ENCODE measurements around the gene CD99L2. TPM values are rescaled to one million over a fixed set of nuclear protein-coding genes. Genes with fewer than 3 reads are reported as not detected.

Gene CD99L2, protein sequence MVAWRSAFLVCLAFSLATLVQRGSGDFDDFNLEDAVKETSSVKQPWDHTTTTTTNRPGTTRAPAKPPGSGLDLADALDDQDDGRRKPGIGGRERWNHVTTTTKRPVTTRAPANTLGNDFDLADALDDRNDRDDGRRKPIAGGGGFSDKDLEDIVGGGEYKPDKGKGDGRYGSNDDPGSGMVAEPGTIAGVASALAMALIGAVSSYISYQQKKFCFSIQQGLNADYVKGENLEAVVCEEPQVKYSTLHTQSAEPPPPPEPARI
- total RNA-seq (ENCODE audit: unreplicated experiment) = 49.9 TPM
- long read RNA-seq, transcript CD99L2-203 (11 exons, 3,604 nt) = major isoform, 11 of 17 reads
- long read RNA-seq, partial matches to known transcripts = 0 of 17 reads
- long read RNA-seq, other reads (novel, unspliced or antisense) = 4 of 17 reads

DNA sequence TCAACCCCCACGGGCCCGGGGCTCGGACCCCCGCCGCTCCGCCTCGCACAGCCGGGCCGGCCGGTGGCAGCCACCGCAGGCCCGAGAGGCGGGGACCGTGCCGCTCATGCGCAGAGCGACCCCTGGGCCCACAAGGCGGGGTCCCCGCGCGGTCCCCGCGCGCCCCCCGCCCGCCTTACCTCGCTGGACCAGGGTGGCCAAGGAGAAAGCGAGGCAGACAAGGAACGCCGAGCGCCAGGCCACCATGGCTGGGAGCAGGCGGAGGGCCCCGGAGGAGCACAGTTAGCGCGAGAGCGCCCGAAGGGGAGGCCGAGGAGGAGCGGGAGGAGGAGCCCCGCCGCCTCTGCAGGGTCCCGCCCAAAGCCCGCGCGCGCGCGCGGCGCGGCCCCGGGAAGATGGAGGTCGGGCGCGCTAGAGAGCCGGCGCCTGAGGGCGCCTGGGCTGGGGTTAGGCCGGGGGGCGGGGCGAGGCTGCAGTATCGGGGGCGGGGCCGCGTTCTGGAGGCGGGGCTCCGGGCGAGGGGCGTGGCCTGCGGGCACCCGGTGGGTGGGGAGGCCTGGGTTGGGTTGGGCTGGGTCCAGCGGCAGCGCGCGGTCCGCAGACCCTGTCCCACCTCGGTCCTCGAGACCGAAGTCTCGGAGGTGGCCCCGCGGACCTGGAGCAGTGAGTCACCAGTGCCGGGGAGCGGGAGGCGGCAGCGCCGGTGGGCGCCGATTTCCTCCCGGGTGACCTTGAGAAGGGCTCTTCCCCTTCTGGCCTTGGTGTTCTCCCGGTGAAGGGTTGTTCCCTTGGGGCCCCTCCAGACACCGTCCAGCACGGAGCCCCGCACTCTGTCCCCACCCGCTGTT lies at the start of gene CD99L2:
TSS of gene CD99L2 (minus strand) at position 326 of the 848 bp plus-strand sequence. CDS start at position 246, 80 bp downstream.
- Mint-ChIP-seq H3K9me3 (ENCODE audit: unreplicated experiment) (peaks cover 3% of the 10 kb centered on the region), H3K27ac (ENCODE audit: unreplicated experiment) (peak within 1 kb of the TSS; percentile 86), H3K36me3 (ENCODE audit: unreplicated experiment) (no peaks in the 10 kb centered on the region), H3K4me3 (ENCODE audit: unreplicated experiment) (peak within 1 kb of the TSS; percentile 88), H3K27me3 (ENCODE audit: unreplicated experiment) (no peaks in the 10 kb centered on the region), H3K4me1 (ENCODE audit: low read depth, unreplicated experiment) (peaks cover 13% of the 10 kb centered on the region)
- TF ChIP-seq, protein P1, sequence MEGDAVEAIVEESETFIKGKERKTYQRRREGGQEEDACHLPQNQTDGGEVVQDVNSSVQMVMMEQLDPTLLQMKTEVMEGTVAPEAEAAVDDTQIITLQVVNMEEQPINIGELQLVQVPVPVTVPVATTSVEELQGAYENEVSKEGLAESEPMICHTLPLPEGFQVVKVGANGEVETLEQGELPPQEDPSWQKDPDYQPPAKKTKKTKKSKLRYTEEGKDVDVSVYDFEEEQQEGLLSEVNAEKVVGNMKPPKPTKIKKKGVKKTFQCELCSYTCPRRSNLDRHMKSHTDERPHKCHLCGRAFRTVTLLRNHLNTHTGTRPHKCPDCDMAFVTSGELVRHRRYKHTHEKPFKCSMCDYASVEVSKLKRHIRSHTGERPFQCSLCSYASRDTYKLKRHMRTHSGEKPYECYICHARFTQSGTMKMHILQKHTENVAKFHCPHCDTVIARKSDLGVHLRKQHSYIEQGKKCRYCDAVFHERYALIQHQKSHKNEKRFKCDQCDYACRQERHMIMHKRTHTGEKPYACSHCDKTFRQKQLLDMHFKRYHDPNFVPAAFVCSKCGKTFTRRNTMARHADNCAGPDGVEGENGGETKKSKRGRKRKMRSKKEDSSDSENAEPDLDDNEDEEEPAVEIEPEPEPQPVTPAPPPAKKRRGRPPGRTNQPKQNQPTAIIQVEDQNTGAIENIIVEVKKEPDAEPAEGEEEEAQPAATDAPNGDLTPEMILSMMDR (IDR thresholded peaks at IDR 0.05; ENCODE audit: partially characterized antibody, unreplicated experiment) = no peak
- DNase-seq = peak; percentile 92

DNA sequence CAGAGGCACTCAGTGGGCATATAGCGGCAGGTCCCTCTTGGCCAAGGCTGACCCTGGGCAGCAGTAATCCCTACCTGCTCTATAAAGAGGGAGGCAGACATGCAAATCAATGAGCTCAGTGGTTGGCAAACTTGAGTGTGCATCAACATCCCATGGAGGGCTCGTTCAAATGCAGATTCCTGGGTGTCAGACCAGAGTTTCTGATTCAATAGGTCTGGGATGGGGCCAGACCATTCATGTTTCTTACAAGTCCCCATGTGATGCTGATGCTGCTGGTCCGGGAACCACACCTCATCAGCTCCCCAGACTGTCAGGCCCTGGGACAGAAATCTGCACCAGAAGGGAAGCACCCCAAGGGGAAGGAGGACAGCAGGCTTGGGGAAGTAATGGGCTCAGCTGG lies 45.8 kb upstream of the CD99L2 start:
- Mint-ChIP-seq H3K4me1 (ENCODE audit: low read depth, unreplicated experiment) (no peaks in the 10 kb centered on the region), H3K9me3 (ENCODE audit: unreplicated experiment) (peaks cover 3% of the 10 kb centered on the region)
- no peak for DNase-seq

DNA sequence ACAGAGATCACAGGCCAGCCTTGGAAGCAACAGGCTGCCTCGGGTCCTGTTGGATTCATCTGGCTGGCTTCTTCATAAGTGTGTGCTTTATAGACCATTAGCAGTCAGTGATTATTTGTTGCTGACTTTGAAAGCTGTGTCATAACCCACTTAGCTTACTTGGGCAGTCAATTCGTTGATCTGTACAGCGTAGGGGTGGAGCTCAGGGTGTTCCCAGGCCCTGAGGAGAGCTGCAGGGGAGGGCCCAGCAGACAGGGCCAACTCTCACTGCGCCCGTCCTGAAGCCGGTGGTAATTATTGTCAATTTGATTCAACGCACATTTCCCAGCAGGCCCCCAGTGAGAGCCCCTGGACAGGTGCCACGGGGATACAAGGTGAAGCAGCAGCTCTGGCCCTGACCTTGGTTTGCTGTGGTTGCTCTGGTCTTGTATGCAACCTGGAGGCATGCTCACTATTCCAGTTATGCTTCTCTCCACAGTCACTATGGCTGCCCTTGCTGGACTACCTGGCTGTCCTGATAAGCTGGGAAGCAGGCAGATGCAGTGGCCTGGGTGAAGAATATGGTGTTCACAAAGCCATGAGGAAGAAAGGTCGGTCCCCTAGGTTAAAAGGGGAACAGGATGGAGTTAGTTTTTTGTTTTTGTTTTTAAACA lies 44.6 kb upstream of the CD99L2 start:
- no peaks in the 10 kb centered on the region for H3K4me1 Mint-ChIP-seq (ENCODE audit: low read depth, unreplicated experiment)

More for the DNA sequence above, 45.8 kb upstream of the CD99L2 start:
- no peaks in the 10 kb centered on the region for H3K27me3 Mint-ChIP-seq (ENCODE audit: unreplicated experiment)
- H3K36me3 Mint-ChIP-seq (ENCODE audit: unreplicated experiment) = no peaks in the 10 kb centered on the region
- H3K4me3 Mint-ChIP-seq (ENCODE audit: unreplicated experiment) = no peak overlapping the region
- no peak overlapping the region for H3K27ac Mint-ChIP-seq (ENCODE audit: unreplicated experiment)
- TF ChIP-seq, protein P1 (IDR thresholded peaks at IDR 0.05; ENCODE audit: partially characterized antibody, unreplicated experiment) = no peak

DNA sequence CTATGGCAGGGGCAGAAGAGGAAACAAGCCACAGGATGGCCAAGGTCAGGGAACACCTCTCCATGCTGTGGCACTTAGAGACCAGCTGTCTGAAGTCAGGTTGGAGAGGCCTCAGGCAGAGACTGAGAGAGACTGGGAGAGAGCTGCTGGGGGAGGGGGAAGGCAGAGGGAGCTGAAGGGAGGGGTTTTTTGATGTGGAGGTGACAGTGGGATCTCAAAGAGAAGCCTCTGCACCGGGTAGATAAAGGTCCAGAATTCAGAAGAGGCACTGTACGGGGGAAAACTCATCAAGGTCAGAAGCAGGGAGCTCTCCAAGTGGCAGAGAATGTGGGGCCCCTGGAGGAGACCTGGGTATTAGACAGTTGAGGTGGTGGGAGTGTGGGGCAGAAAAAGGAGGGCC lies 43.1 kb upstream of the CD99L2 start:
- no peak overlapping the region for H3K27ac Mint-ChIP-seq (ENCODE audit: unreplicated experiment)
- peak overlapping the region; percentile 62 for H3K4me3 Mint-ChIP-seq (ENCODE audit: unreplicated experiment)
- peaks cover 3% of the 10 kb centered on the region for H3K9me3 Mint-ChIP-seq (ENCODE audit: unreplicated experiment)
- no peaks in the 10 kb centered on the region for H3K36me3 Mint-ChIP-seq (ENCODE audit: unreplicated experiment)
- TF ChIP-seq, protein P1 (IDR thresholded peaks at IDR 0.05; ENCODE audit: partially characterized antibody, unreplicated experiment) = no peak
- H3K27me3 Mint-ChIP-seq (ENCODE audit: unreplicated experiment) = no peaks in the 10 kb centered on the region
- no peak for DNase-seq
- H3K4me1 Mint-ChIP-seq (ENCODE audit: low read depth, unreplicated experiment) = no peaks in the 10 kb centered on the region

More for the DNA sequence above, 44.6 kb upstream of the CD99L2 start:
- peaks cover 3% of the 10 kb centered on the region for H3K9me3 Mint-ChIP-seq (ENCODE audit: unreplicated experiment)
- DNase-seq = no peak
- no peak overlapping the region for H3K4me3 Mint-ChIP-seq (ENCODE audit: unreplicated experiment)
- H3K27ac Mint-ChIP-seq (ENCODE audit: unreplicated experiment) = no peak overlapping the region
- no peaks in the 10 kb centered on the region for H3K27me3 Mint-ChIP-seq (ENCODE audit: unreplicated experiment)
- TF ChIP-seq, protein P1 (IDR thresholded peaks at IDR 0.05; ENCODE audit: partially characterized antibody, unreplicated experiment) = no peak
- no peaks in the 10 kb centered on the region for H3K36me3 Mint-ChIP-seq (ENCODE audit: unreplicated experiment)

All from glutamatergic neuron (in vitro differentiated cells).